GM18498 (cell line): ENCODE results near the gene BCAR1.
"Not testable (repeated sequence)": the region's sequence is repeated elsewhere in the genome, so short reads cannot be mapped to it uniquely, and the experiment has no call there.

Source experiments
- ATAC-seq: cut with Tn5 transposase; IDR thresholded peaks from one replicate; pipeline ENCODE4 v1.9.1; 2021; ENCODE audit warnings: mild to moderate bottlenecking, moderate library complexity; ENCODE audit not compliant: unreplicated experiment

BCAR1 gene

GRCh38 chr16:75241955-75242354, 9.5 kb downstream of the BCAR1 start:
- ATAC-seq: no peak

GRCh38 chr16:75241412-75241811, 10.0 kb downstream of the BCAR1 start:
- ATAC-seq: no peak

GRCh38 chr16:75240633-75241032, 10.8 kb downstream of the BCAR1 start:
- not testable (repeated sequence) for ATAC-seq

GRCh38 chr16:75239542-75240122, 11.8 kb downstream of the BCAR1 start:
- ATAC-seq: no peak

GRCh38 chr16:75238853-75239541, 12.4 kb downstream of the BCAR1 start:
- no peak for ATAC-seq

GRCh38 chr16:75238132-75238852, 13.1 kb downstream of the BCAR1 start:
- no peak for ATAC-seq

GRCh38 chr16:75237398-75238131, 13.9 kb downstream of the BCAR1 start:
- no peak for ATAC-seq

GRCh38 chr16:75236736-75237397, 14.6 kb downstream of the BCAR1 start:
- no peak for ATAC-seq

- ATAC-seq: no peak
Observed at GRCh38 chr16:75236232-75236631, 15.2 kb downstream of the BCAR1 start.

- no peak for ATAC-seq
Observed at GRCh38 chr16:75235721-75236193, 15.7 kb downstream of the BCAR1 start.

GRCh38 chr16:75234856-75235696, 16.3 kb downstream of the BCAR1 start:
- ATAC-seq: no peak

- no peak for ATAC-seq
Observed at GRCh38 chr16:75233611-75233938, 17.8 kb downstream of the BCAR1 start.

GRCh38 chr16:75231570-75231969, 19.9 kb downstream of the BCAR1 start:
- no peak for ATAC-seq

- no peak for ATAC-seq
Observed at GRCh38 chr16:75230471-75231110, 20.8 kb downstream of the BCAR1 start.

GRCh38 chr16:75229172-75230031, 22.0 kb downstream of the BCAR1 start:
- ATAC-seq: no peak

GRCh38 chr16:75228143-75228976, 23.1 kb downstream of the BCAR1 start:
- no peak for ATAC-seq

- no peak for ATAC-seq
Observed at GRCh38 chr16:75227361-75228142, 23.9 kb downstream of the BCAR1 start.
